ENCODE results near the gene C16orf96. TPM values are rescaled to one million over a fixed set of nuclear protein-coding genes. Genes with fewer than 3 reads are reported as not detected.

Gene C16orf96
- under 1 TPM in 1 of 4 donors, not detected in 3; 0.40 TPM for total RNA-seq

DNA sequence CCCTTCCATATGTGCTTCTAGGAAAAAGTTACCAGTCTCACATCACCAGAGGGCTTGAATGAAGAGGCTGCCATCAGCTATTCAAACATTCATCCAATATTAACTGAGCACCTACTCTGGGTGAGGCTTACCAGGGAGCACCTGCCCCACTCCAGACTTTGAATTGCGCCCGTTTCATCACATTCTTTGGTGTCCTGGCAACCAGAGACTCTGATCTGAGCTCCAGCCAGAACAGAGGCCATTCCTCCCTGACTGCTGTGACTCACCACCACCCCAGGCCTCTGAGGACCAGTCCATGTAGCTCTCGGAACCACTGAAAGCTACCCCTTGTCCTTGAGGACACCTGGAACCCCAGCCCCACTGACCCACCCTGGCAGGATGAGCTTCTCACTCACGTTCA lies at the start of gene C16orf96:
TSS of gene C16orf96 (plus strand) at position 229 of the 400 bp plus-strand sequence. CDS start at position 379, 150 bp downstream.
- Histone ChIP-seq H3K27me3 (peaks cover 6% of the 10 kb centered on the region), H3K9me3 (no peaks in the 10 kb centered on the region), H3K36me3 (no peaks in the 10 kb centered on the region), H3K4me3 (no peak within 1 kb of the TSS), H3K4me1 (peaks cover 0 to 17% (median 0%) of the 10 kb centered on the region in 3 donors), H3K27ac (no peak within 1 kb of the TSS)
- TF ChIP-seq, protein P1, sequence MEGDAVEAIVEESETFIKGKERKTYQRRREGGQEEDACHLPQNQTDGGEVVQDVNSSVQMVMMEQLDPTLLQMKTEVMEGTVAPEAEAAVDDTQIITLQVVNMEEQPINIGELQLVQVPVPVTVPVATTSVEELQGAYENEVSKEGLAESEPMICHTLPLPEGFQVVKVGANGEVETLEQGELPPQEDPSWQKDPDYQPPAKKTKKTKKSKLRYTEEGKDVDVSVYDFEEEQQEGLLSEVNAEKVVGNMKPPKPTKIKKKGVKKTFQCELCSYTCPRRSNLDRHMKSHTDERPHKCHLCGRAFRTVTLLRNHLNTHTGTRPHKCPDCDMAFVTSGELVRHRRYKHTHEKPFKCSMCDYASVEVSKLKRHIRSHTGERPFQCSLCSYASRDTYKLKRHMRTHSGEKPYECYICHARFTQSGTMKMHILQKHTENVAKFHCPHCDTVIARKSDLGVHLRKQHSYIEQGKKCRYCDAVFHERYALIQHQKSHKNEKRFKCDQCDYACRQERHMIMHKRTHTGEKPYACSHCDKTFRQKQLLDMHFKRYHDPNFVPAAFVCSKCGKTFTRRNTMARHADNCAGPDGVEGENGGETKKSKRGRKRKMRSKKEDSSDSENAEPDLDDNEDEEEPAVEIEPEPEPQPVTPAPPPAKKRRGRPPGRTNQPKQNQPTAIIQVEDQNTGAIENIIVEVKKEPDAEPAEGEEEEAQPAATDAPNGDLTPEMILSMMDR (IDR thresholded peaks at IDR 0.05) = no peak
- TF ChIP-seq POLR2A (IDR thresholded peaks at IDR 0.05) = no peak
- TF ChIP-seq EP300 (IDR thresholded peaks at IDR 0.05) = no peak
- no peak for TF ChIP-seq POLR2AphosphoS5 (IDR thresholded peaks at IDR 0.05)
- 58 to 96% methylated on average over 3 of the region's 4 CpGs for WGBS, 2 donors (ENCODE audit: low coverage in 1 of 2)
- no peak for ATAC-seq

DNA sequence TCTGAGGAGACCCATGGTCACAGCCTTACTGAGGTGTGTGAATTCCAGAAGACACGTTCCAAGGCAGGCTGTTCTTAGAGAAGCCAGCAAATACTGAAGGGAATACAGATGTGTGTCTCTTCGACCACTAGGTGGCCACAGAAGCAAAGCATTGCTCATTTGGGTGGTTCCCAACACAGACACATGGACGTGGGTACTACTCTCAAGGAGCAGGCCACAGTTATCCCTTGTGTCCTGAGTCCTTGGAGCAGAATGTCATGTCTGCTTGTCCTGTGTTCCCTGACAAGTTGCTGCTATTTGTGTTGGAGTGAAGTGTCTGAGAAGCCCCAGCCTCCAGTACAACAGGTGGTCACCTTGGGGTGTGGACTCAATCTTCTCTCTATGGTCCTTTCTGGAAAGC lies 49.7 kb upstream of the C16orf96 start:
- no peaks in the 10 kb centered on the region for H3K9me3 ChIP-seq
- WGBS, 2 donors (ENCODE audit: low coverage in 1 of 2) = 0% methylated on average over 3 of the region's 3 CpGs; no CpG with 5 or more reads in 1 of the 2 donors
- no peaks in the 10 kb centered on the region for H3K27me3 ChIP-seq
- TF ChIP-seq, protein P1 (IDR thresholded peaks at IDR 0.05) = peak in 3 of 4 experiments; percentile 78 to 87 (median 86)
- no peak for TF ChIP-seq POLR2A (IDR thresholded peaks at IDR 0.05)
- peak; percentile 36 for TF ChIP-seq POLR2AphosphoS5 (IDR thresholded peaks at IDR 0.05)
- TF ChIP-seq EP300 (IDR thresholded peaks at IDR 0.05) = no peak
- peaks cover 0 to 34% (median 7%) of the 10 kb centered on the region in 3 donors for H3K4me1 ChIP-seq
- H3K36me3 ChIP-seq = peaks cover 0 to 55% of the 10 kb centered on the region in 2 donors
- H3K27ac ChIP-seq = peak overlapping the region in 1 of 4 donors; percentile 4
- no peak overlapping the region for H3K4me3 ChIP-seq
- peak; percentile 86 for ATAC-seq

DNA sequence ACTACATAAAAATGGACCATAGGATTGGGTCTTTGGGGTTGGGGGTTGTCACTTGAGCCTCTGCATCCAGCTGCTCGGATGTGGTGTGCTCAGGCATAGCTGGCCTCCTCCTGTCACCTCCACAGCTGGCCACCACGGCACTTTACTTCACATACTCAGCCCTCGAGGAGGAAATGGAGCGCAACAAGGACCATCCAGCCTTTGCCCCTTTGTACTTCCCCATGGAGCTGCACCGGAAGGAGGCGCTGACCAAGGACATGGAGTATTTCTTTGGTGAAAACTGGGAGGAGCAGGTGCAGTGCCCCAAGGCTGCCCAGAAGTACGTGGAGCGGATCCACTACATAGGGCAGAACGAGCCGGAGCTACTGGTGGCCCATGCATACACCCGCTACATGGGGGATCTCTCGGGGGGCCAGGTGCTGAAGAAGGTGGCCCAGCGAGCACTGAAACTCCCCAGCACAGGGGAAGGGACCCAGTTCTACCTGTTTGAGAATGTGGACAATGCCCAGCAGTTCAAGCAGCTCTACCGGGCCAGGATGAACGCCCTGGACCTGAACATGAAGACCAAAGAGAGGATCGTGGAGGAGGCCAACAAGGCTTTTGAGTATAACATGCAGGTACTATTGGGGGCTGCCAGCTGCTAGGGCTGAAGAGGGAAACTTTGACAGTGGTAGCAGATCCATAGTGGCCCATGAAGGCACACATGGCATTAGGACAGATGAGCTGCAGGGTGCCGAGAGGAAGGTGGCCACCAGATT lies 48.4 kb upstream of the C16orf96 start:
- Histone ChIP-seq H3K9me3 (no peaks in the 10 kb centered on the region), H3K27ac (no peak overlapping the region), H3K4me1 (peaks cover 0 to 29% (median 6%) of the 10 kb centered on the region in 3 donors), H3K27me3 (no peaks in the 10 kb centered on the region), H3K36me3 (peaks cover 0 to 68% of the 10 kb centered on the region in 2 donors), H3K4me3 (no peak overlapping the region)
- no peak for TF ChIP-seq POLR2AphosphoS5 (IDR thresholded peaks at IDR 0.05)
- TF ChIP-seq, protein P1 (IDR thresholded peaks at IDR 0.05) = no peak
- TF ChIP-seq EP300 (IDR thresholded peaks at IDR 0.05) = no peak
- no peak for TF ChIP-seq POLR2A (IDR thresholded peaks at IDR 0.05)
- 88% methylated on average over 7 of the region's 17 CpGs; no CpG with 5 or more reads in 1 of the 2 donors for WGBS, 2 donors (ENCODE audit: low coverage in 1 of 2)
- no peak for ATAC-seq

DNA sequence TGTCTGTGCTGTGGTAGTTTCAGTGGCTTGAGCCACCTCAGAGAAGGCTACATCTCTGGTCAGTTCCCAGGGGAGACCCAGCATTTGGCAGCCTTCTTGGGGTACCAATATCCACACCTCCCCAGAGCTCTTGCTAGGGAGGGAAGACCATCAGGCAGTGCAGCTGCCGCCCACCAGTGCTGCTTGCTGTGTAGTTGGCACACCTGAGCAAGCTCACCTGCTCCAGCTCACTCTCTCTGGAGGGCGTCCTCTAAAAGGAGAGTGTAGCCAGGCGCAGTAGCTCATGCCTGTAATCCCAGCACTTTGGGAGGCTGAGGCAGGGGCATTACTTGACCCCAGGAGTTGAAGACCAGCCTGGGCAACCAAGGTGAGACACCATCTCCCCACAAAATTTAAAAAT lies 47.3 kb upstream of the C16orf96 start:
- ATAC-seq = no peak
- peaks cover 0 to 78% of the 10 kb centered on the region in 2 donors for H3K36me3 ChIP-seq
- peaks cover 0 to 39% (median 15%) of the 10 kb centered on the region in 3 donors for H3K4me1 ChIP-seq
- no peaks in the 10 kb centered on the region for H3K9me3 ChIP-seq
- no CpG with 5 or more reads among the region's 3 CpGs for WGBS, 2 donors (ENCODE audit: low coverage in 1 of 2)
- no peak overlapping the region for H3K4me3 ChIP-seq
- H3K27ac ChIP-seq = no peak overlapping the region
- H3K27me3 ChIP-seq = no peaks in the 10 kb centered on the region
- TF ChIP-seq POLR2A (IDR thresholded peaks at IDR 0.05) (no peak), EP300 (IDR thresholded peaks at IDR 0.05) (no peak), POLR2AphosphoS5 (IDR thresholded peaks at IDR 0.05) (no peak)
- TF ChIP-seq, protein P1 (IDR thresholded peaks at IDR 0.05) = no peak

DNA sequence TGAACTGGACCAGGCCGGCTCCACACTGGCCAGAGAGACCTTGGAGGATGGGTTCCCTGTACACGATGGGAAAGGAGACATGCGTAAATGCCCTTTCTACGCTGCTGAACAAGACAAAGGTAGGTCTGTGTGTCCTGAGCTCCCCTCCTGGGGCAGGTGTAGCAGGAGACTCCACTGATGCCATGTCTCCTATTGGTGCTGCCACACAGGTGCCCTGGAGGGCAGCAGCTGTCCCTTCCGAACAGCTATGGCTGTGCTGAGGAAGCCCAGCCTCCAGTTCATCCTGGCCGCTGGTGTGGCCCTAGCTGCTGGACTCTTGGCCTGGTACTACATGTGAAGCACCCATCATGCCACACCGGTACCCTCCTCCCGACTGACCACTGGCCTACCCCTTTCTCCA lies 46.7 kb upstream of the C16orf96 start:
- H3K4me1 ChIP-seq = peaks cover 0 to 45% (median 20%) of the 10 kb centered on the region in 3 donors
- no peak for ATAC-seq
- no peaks in the 10 kb centered on the region for H3K9me3 ChIP-seq
- no peak overlapping the region for H3K27ac ChIP-seq
- no peak overlapping the region for H3K4me3 ChIP-seq
- no peaks in the 10 kb centered on the region for H3K27me3 ChIP-seq
- H3K36me3 ChIP-seq = peaks cover 0 to 80% of the 10 kb centered on the region in 2 donors
- WGBS, 2 donors (ENCODE audit: low coverage in 1 of 2) = 76 to 87% methylated on average over 5 to 7 of the region's 8 CpGs
- TF ChIP-seq EP300 (IDR thresholded peaks at IDR 0.05) = no peak
- no peak for TF ChIP-seq POLR2AphosphoS5 (IDR thresholded peaks at IDR 0.05)
- TF ChIP-seq, protein P1 (IDR thresholded peaks at IDR 0.05) = no peak
- TF ChIP-seq POLR2A (IDR thresholded peaks at IDR 0.05) = no peak

Data from gastroesophageal sphincter (tissue), 4 donors.